ENCODE results near the gene NAA60.

The NAA60 gene

DNA sequence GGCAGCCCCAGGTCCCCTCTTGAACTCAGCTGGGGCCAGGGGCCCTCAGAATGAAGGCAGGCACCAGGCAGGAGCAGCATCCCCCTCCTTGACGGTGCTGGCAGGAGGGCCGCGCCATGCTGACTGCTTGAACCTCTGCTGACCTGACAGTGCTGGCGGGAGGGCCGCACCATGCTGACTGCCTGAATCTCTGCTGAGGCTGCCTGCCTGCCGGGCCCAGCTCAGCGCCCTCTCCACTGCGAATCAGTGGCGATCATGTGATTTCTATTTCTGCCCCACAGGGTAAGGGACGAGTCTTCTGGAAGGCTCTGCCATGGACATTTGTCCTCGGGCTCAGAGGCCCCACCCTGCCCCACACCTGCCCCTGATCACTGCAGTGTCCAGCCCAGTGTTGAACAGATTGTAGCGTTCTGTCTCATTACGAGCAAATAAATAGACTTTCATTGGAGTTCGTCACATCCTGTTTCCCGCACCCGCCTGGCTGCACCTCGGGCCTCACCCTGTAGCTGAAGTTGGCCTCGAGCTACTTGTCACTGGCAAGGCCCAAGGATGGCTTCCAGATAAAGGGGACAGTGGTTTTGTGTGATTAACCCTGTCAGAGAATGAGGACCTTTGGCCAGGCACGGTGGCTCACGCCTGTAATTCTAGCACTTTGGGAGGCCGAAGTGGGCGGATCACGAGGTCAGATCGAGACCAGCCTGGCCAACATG lies 43.2 kb downstream of the NAA60 start:
- no peaks in the 10 kb centered on the region for H3K4me1 ChIP-seq
- H3K27me3 ChIP-seq = no peaks in the 10 kb centered on the region
- intact Hi-C loops (cut with DNase I; ENCODE audit: low total_unique reads) = no loop called here
- no peak for DNase-seq
- no peak overlapping the region for H3K4me3 ChIP-seq
- H3K36me3 ChIP-seq = peaks cover 52 to 66% (median 64%) of the 10 kb centered on the region in 3 donors
- H3K27ac ChIP-seq = no peak overlapping the region
- no peaks in the 10 kb centered on the region for H3K9me3 ChIP-seq
- TF ChIP-seq, protein P1, sequence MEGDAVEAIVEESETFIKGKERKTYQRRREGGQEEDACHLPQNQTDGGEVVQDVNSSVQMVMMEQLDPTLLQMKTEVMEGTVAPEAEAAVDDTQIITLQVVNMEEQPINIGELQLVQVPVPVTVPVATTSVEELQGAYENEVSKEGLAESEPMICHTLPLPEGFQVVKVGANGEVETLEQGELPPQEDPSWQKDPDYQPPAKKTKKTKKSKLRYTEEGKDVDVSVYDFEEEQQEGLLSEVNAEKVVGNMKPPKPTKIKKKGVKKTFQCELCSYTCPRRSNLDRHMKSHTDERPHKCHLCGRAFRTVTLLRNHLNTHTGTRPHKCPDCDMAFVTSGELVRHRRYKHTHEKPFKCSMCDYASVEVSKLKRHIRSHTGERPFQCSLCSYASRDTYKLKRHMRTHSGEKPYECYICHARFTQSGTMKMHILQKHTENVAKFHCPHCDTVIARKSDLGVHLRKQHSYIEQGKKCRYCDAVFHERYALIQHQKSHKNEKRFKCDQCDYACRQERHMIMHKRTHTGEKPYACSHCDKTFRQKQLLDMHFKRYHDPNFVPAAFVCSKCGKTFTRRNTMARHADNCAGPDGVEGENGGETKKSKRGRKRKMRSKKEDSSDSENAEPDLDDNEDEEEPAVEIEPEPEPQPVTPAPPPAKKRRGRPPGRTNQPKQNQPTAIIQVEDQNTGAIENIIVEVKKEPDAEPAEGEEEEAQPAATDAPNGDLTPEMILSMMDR (IDR thresholded peaks at IDR 0.05) = no peak

DNA sequence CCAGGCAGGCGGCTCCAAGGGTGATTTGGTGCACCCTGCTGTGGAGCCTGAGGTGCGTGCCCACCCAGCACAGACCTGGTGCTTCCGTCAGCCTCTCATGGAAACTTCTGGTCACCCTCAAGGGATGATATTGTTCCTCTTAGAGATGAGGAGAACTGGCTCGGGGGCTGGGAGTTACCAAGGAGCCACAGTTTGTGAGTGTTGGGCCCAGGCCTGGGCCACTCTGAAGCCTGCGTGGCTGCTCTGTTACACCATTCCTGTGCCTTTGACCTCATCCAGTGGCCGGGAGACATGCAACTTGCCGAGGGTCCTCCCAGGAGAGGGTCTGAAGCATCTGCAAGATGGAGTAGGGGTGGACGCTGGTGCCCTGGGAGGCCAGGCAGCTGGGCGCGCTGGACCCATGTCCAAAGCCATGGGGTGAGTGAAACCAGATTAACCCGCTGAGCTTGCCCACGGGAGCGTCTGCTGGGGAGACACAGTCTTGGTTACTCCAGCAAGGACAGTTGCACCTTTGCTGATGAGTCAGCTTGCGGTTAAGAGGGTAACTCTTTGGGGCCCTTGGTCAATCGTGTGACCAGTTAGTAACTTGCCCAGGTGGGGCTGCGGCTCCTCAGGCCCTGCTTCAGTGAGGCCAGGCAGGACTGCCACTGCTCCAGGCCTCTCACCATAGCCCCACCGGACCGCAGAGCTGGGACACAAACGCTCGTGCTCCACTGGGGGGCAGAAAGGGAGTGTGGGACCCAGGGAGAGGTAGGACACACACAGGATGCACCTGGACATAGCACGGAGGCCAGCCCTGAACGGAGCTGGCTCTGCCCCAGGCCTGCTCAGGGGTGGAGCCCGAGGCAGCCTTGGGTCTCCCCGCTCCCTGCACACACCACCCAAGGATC lies 44.3 kb downstream of the NAA60 start:
- no peak for DNase-seq
- H3K36me3 ChIP-seq = peaks cover 40 to 55% (median 53%) of the 10 kb centered on the region in 3 donors
- H3K9me3 ChIP-seq = no peaks in the 10 kb centered on the region
- no peaks in the 10 kb centered on the region for H3K4me1 ChIP-seq
- H3K27me3 ChIP-seq = no peaks in the 10 kb centered on the region
- H3K4me3 ChIP-seq = no peak overlapping the region
- intact Hi-C loops (cut with DNase I; ENCODE audit: low total_unique reads) = no loop called here
- TF ChIP-seq, protein P1 (IDR thresholded peaks at IDR 0.05) = no peak
- H3K27ac ChIP-seq = no peak overlapping the region

DNA sequence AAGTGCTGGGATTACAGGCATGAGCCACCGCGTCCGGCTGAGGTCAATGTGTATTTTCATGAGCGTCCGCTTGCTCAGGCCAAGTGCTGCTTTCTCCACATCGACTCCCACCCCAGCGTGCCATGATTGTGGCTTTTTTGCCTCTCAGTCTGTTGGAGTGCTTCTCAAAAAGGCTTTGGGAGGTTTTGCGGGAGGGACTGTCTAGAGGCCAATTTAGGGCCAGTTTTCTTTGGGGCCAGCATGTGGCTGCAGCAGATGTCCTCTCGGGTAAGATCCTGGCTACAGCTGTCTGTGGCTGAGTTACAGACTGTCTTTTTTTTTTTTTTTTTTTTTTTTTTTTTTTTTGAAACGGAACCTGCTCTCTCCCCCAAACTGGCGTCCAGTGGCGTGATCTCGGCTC lies 45.3 kb downstream of the NAA60 start:
- Histone ChIP-seq H3K4me3 (no peak overlapping the region), H3K4me1 (peaks cover 0 to 6% (median 2%) of the 10 kb centered on the region in 4 donors), H3K27ac (no peak overlapping the region), H3K9me3 (no peaks in the 10 kb centered on the region), H3K27me3 (no peaks in the 10 kb centered on the region), H3K36me3 (peaks cover 30 to 44% (median 43%) of the 10 kb centered on the region in 3 donors)
- TF ChIP-seq, protein P1 (IDR thresholded peaks at IDR 0.05) = no peak
- no peak for DNase-seq
- intact Hi-C loops (cut with DNase I; ENCODE audit: low total_unique reads) = no loop called here

DNA sequence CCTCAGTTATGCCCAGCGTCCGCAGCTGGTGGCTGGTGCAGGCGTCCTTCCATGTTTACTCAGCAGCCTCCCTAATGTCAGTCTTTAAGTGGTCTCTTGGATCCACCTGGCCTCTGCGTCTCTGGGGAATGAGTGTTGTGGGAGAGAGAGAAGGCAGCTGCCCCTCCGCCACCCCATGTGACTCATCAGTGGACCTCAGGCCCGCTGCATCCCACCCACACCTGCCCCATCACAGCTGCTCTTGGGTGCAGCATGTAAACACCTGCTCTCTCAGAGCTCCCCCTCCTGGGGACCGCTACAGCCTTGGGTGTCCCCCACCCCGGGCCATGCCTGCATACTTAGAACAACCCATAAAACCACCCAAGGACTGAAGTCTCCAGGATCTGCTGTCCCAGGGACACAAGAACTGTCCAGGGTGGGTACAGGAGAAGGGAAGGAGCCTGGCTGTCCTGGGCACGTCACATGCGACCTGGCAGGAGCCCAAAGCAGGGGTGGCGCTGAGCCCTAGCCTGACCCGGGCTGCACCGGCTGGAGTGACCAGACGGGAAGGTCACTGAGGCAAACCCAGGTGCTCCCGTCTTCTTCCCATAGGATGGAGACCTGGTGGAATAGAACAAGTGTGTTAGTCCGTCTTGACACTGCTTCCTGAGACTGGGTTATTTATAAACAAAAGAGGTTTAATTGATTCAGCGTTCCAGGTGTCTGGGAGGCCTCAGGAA lies 47.6 kb downstream of the NAA60 start:
- no peak overlapping the region for H3K27ac ChIP-seq
- no peaks in the 10 kb centered on the region for H3K9me3 ChIP-seq
- intact Hi-C loops (cut with DNase I; ENCODE audit: low total_unique reads) = no loop called here
- TF ChIP-seq, protein P1 (IDR thresholded peaks at IDR 0.05) = no peak
- H3K36me3 ChIP-seq = peaks cover 7 to 22% (median 20%) of the 10 kb centered on the region in 3 donors
- DNase-seq = no peak
- no peaks in the 10 kb centered on the region for H3K27me3 ChIP-seq
- H3K4me3 ChIP-seq = no peak overlapping the region
- peaks cover 0 to 6% (median 2%) of the 10 kb centered on the region in 4 donors for H3K4me1 ChIP-seq

DNA sequence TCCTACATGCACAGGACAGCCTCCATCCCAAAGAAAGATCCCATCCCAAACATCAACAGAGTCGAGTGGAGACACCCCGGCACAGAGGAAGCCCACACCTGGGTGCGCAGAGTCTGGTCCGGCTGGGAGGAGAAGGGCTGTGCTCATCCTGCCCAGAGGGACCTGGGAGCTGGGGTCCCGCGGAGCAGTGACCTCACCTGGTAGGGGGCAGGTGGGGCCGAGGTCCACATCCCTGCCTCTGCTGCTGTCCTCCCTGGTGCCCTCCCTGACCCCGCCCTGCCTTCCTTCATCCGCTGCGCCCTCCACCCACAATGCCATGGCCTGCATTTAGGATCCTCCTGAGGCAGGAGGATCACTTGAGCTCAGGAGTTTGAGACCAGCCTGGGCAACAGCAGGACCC lies 48.9 kb downstream of the NAA60 start:
- no peak for DNase-seq
- TF ChIP-seq, protein P1 (IDR thresholded peaks at IDR 0.05) = no peak
- H3K27ac ChIP-seq = no peak overlapping the region
- H3K36me3 ChIP-seq = peaks cover 0 to 10% (median 8%) of the 10 kb centered on the region in 3 donors
- H3K4me3 ChIP-seq = no peak overlapping the region
- H3K4me1 ChIP-seq = peaks cover 0 to 6% (median 2%) of the 10 kb centered on the region in 4 donors
- no peaks in the 10 kb centered on the region for H3K9me3 ChIP-seq
- H3K27me3 ChIP-seq = no peaks in the 10 kb centered on the region
- intact Hi-C loops (cut with DNase I; ENCODE audit: low total_unique reads) = no loop called here

Measured in tibial artery (tissue), 4 donors.